Keratinocyte (primary cell): Measurements from ENCODE around the gene SUFU. TPM values are rescaled to one million over a fixed set of nuclear protein-coding genes. Genes with fewer than 3 reads are reported as not detected.

Experiments
- DNase-seq: peaks from one replicate; pipeline ENCODE4 v3.0.0-alpha.2; 2011; ENCODE audit warnings: low read depth, missing footprints, low spot score
- FAIRE-seq: peaks from 2 replicates; lab custom pipeline; 2011; peaks lifted over from hg19 to GRCh38; lab: Jason Lieb, UNC
- H2AFZ ChIP-seq: 2 replicates; pipeline ENCODE4 v1.6.0; 2012; ENCODE audit warnings: low read length, control low read depth, inconsistent platforms; ENCODE audit not compliant: control insufficient read depth
- H3K27ac ChIP-seq: 2 replicates; pipeline ENCODE4 v1.5.1; 2011; ENCODE audit warnings: low read length; ENCODE audit not compliant: control insufficient read depth, insufficient read depth
- H3K27me3 ChIP-seq: 3 replicates; pipeline ENCODE4 v1.6.0; 2011; ENCODE audit warnings: low read length; ENCODE audit not compliant: control insufficient read depth, insufficient read depth; ENCODE audit errors: extremely low read depth
- H3K36me3 ChIP-seq, 2 experiments: 2 replicates in 1 of 2; 3 replicates in 1 of 2; pipeline ENCODE4 v1.5.1; 2011; ENCODE audit warnings: low read length in 2 of 2, mild to moderate bottlenecking in 1 of 2; ENCODE audit not compliant: control insufficient read depth in 2 of 2, insufficient read depth in 2 of 2; ENCODE audit errors: extremely low read depth in 1 of 2
- H3K4me1 ChIP-seq: 3 replicates; pipeline ENCODE4 v1.5.1; 2011; ENCODE audit warnings: low read length; ENCODE audit not compliant: control insufficient read depth, insufficient read depth; ENCODE audit errors: extremely low read depth
- H3K4me2 ChIP-seq: 3 replicates; pipeline ENCODE4 v1.6.0; 2011; ENCODE audit warnings: low read depth, low read length; ENCODE audit not compliant: control insufficient read depth, insufficient read depth; ENCODE audit errors: extremely low read depth
- H3K4me3 ChIP-seq, 3 experiments: fragments of 200-600 bp in 1 of 3; sonication (generic) in 1 of 3; 2 replicates in 2 of 3; 3 replicates in 1 of 3; pipeline ENCODE4 v1.5.1; 2011 to 2016; ENCODE audit warnings: low read length in 3 of 3, mild to moderate bottlenecking in 3 of 3, control low read depth in 2 of 3, inconsistent platforms in 1 of 3, low read depth in 1 of 3, mixed read lengths in 1 of 3, mixed run types in 1 of 3, moderate library complexity in 1 of 3; ENCODE audit not compliant: control insufficient read depth in 2 of 3, insufficient read depth in 2 of 3; ENCODE audit errors: extremely low read depth in 1 of 3
- H3K79me2 ChIP-seq: 2 replicates; pipeline ENCODE4 v1.6.0; 2012; ENCODE audit warnings: low read length; ENCODE audit not compliant: control insufficient read depth, insufficient read depth
- H3K9ac ChIP-seq: 3 replicates; pipeline ENCODE4 v1.6.0; 2011; ENCODE audit warnings: low read length; ENCODE audit not compliant: control insufficient read depth, insufficient read depth; ENCODE audit errors: extremely low read depth
- H3K9me1 ChIP-seq: 3 replicates; pipeline ENCODE4 v1.6.0; 2011; ENCODE audit warnings: low read length; ENCODE audit not compliant: control insufficient read depth, insufficient read depth; ENCODE audit errors: extremely low read depth
- H3K9me3 ChIP-seq: 2 replicates; pipeline ENCODE4 v1.5.1; 2012; ENCODE audit warnings: low read depth, low read length; ENCODE audit not compliant: control insufficient read depth
- H4K20me1 ChIP-seq: 3 replicates; pipeline ENCODE4 v1.6.0; 2011; ENCODE audit warnings: low read length; ENCODE audit not compliant: control insufficient read depth, insufficient read depth; ENCODE audit errors: extremely low read depth
- CTCF ChIP-seq, 3 experiments: IDR thresholded peaks in 1 of 3; conservative IDR thresholded peaks in 1 of 3; optimal IDR thresholded peaks in 1 of 3; 2 replicates in 2 of 3; 3 replicates in 1 of 3; pipeline versions ENCODE3 to v1.5.1; 2011; ENCODE audit warnings: low read length in 3 of 3, mild to moderate bottlenecking in 3 of 3, moderate library complexity in 2 of 3, control low read depth in 1 of 3, inconsistent platforms in 1 of 3; ENCODE audit not compliant: insufficient read depth in 2 of 3; ENCODE audit errors: extremely low read depth in 1 of 3
- EZH2 ChIP-seq: IDR thresholded peaks from one replicate; pipeline ENCODE4 v1.6.1; 2012; ENCODE audit warnings: inconsistent platforms, mild to moderate bottlenecking, low read length, moderate library complexity
- dilution Hi-C: fragments of 300-500 bp; cut with MboI; formaldehyde crosslinking; loops from one replicate; pipeline ENCODE4 v1.7.0; 2020; ENCODE audit warnings: low sequenced_read_pairs; ENCODE audit not compliant: extremely low pct_ligation_motif_present
- polyA plus RNA-seq, 5 experiments: library from polyadenylated mRNA; depleted of rRNA in 3 of 5; stranded (reverse) in 3 of 5; stranded (forward) in 1 of 5; unstranded in 1 of 5; fragments of >200 nt; gene quantifications; 1 replicate in 1 of 5; 2 replicates in 3 of 5; 3 replicates in 1 of 5; pipeline versions ENCODE4 v1.2.1 to v1.2.3, GENCODE V29; 2011 to 2012; ENCODE audit warnings: missing spikeins in 2 of 5, low read depth in 1 of 5, low replicate concordance in 1 of 5

The SUFU gene
- polyA plus RNA-seq, 1 donor (not counting 4 experiments of a cell fraction or from before 2014, with no cell fraction given) = 3.7 TPM

- Histone ChIP-seq H3K9me1 (peaks cover 3% of the 10 kb centered on the region), H4K20me1 (no peaks in the 10 kb centered on the region), H3K79me2 (no peaks in the 10 kb centered on the region), H3K36me3 (peaks cover 0 to 5% of the 10 kb centered on the region in 2 experiments), H3K4me2 (no peak overlapping the region), H3K4me1 (peaks cover 23% of the 10 kb centered on the region), H3K9ac (no peak overlapping the region), H2AFZ (no peak overlapping the region), H3K27me3 (no peaks in the 10 kb centered on the region), H3K4me3 (no peak overlapping the region), H3K27ac (no peak overlapping the region), H3K9me3 (no peaks in the 10 kb centered on the region)
- dilution Hi-C loops = no loop called here
- FAIRE-seq = no peak
- TF ChIP-seq EZH2 (no peak), CTCF (optimal IDR thresholded peaks at IDR 0.05 in 1 of 3, IDR thresholded peaks at IDR 0.05 in 1 of 3, conservative IDR thresholded peaks at IDR 0.05 in 1 of 3; ENCODE audit: extremely low read depth in 1 of 3, insufficient read depth in 2 of 3, low read length in 3 of 3) (no peak)
- no peak for DNase-seq
Measured at GRCh38 chr10:102458656-102459055, 45.1 kb upstream of the SUFU start.

- FAIRE-seq = no peak
- no peak overlapping the region for H3K27ac ChIP-seq
Measured at GRCh38 chr10:102460836-102461186, 43.0 kb upstream of the SUFU start.

More at GRCh38 chr10:102460836-102461186, 43.0 kb upstream of the SUFU start:
- TF ChIP-seq CTCF (optimal IDR thresholded peaks at IDR 0.05 in 1 of 3, IDR thresholded peaks at IDR 0.05 in 1 of 3, conservative IDR thresholded peaks at IDR 0.05 in 1 of 3; ENCODE audit: extremely low read depth in 1 of 3, insufficient read depth in 2 of 3, low read length in 3 of 3) (no peak), EZH2 (no peak)
- Histone ChIP-seq H3K9me3 (no peaks in the 10 kb centered on the region), H3K27me3 (no peaks in the 10 kb centered on the region), H2AFZ (peak overlapping the region; percentile 98), H3K4me3 (peak overlapping the region in 2 of 3 experiments; percentile 67 to 68), H3K4me1 (peaks cover 23% of the 10 kb centered on the region), H3K79me2 (no peaks in the 10 kb centered on the region), H4K20me1 (no peaks in the 10 kb centered on the region), H3K9me1 (peaks cover 3% of the 10 kb centered on the region), H3K4me2 (peak overlapping the region; percentile 88), H3K36me3 (peaks cover 0 to 5% of the 10 kb centered on the region in 2 experiments), H3K9ac (peak overlapping the region; percentile 52)
- DNase-seq = no peak
- dilution Hi-C loops = no loop called here
